ENCODE results near the gene SERINC2.

Gene SERINC2
- total RNA-seq = 0 to 0.61 (median 0.45) reads per million in 4 experiments

DNA sequence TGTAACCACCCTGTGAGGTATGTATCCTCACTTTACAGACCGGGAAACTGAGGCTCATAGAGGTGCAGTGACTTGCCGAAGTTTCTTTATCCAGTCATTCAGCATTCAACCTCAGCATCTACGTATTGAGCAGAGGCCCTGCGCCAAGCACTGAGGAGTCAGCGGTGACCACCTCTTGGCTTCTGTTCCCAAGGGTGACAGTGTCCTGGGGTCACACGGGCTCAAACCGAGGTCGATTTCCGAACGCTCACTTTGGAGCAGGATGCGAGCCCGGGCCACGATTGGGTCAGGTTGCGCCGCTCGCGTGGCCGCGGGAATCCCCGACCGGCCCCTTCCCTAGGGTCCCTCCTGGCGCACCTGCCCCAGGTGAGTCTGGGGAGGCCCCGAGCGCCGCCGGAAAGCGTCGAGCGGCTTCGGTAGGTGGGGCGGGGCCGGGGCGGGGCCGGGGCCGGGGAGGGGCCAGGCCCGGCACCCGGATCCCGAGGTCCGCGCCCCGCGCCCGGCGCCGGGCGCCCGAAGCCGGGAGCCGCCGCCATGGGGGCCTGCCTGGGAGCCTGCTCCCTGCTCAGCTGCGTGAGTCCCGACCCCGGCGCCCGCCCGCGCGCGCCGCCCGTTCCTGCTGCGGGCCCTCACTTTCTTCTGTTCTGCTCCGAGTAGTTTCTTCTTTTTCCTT is at the start of gene SERINC2:
TSS of gene SERINC2 (plus strand) at position 482 of the 673 bp plus-strand sequence. CDS start at position 535, 53 bp downstream.
- DNase-seq = no peak

GRCh38 chr1:31364561-31365250 is 48.3 kb upstream of the SERINC2 start:
- no peak for DNase-seq

GRCh38 chr1:31366796-31367195 is 46.2 kb upstream of the SERINC2 start:
- DNase-seq = no peak

DNA sequence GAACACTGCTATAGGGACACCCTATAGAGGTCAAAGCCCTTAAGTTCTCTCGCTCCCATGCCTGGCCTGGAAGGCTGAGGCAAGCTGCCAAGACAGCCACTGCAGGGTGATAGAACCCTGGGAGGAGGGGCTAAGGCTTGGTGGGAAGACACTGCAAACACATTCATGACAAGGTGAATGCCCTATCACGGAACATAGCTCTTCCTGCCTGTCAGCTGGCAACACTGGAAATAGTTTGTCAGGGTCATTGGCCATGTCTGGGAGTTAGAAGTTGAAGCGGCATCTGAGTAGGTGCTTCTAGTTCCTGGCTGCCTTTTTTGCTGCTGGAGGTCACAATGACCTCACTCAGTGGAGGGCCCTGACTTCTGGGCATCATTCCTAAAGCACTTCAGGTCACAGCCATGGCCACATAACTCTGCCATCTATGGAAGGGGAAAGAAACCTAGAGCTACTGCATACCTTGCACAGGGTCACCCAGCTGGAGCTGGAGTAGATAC is 44.4 kb upstream of the SERINC2 start:
- no peak for DNase-seq

- DNase-seq = no peak
Observed at GRCh38 chr1:31370021-31370420, 43.0 kb upstream of the SERINC2 start.

GRCh38 chr1:31370565-31370964 is 42.4 kb upstream of the SERINC2 start:
- no peak for DNase-seq

DNA sequence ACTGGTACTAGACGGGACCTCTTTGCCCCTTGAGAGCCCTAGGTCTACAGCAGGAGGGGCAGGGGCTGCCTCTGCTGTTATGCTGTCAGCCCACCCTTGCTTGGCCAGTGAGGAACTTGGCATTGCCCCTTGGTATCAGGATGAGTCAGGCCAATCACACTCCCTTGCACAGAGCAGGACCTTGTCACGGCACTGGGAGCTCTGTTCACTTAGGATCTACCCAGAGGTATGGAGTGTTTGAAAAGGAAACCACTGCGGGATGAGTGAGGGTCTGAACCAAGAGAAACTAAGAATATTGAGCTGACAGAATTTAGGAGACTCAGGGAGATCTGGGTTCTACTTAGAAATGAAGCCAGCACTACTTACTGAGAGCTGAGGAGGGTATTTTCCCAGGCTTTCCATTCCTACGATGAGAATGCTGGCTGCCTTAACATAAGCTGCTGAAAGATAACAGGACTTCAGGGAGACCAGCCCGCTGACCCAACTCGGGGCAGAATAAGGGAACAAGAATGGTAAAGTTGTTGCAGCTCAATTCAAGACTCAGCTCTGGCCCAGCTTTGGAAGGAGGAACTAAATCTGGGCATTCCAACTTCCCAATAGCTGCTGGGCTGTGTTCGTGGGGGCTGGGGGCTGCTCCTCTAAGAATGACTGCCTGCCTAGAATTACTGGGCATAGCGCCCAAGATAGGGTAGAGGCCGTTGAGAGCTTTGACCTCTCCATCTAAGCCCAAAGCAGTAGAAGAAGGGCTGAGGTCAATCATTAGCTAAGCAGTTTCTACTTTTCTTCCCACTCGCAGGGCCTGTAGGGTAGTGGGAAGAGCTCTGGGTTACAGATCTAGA is 41.7 kb upstream of the SERINC2 start:
- no peak for DNase-seq

DNA sequence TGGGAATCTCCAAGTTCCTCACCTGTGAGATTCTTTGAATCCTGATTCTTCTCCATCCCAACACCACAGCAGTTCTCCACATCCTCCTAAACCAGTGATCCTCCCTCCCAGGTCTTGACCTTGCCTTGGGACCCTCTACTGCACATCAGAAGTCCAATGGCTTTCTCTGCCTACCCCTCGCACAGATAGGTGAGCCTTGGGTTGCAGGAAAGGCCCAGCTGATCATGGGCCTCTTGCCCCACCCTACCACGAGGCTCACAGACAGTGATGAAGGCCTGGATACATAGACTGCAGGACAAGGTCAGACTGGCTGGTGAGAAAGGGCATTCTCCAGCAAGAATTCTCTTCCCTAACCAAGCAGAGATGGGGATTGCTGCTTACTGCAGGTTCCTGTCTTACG is 41.0 kb upstream of the SERINC2 start:
- DNase-seq = no peak

DNA sequence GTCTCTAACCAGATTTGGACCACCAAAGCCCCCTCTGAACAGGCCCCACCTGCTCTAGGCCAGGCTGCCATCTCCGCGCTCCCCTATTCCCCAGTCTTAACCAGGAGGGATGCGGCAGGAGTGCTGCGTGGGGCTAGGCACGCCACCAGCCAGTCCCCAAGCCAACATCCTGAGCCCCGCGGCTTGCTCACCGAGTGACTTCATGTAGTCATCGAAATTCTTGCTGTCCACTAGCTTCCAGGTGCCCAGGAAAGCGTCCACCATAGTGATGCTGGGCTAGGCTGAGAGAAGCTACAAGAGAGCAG is 40.3 kb upstream of the SERINC2 start:
- DNase-seq = no peak

DNA sequence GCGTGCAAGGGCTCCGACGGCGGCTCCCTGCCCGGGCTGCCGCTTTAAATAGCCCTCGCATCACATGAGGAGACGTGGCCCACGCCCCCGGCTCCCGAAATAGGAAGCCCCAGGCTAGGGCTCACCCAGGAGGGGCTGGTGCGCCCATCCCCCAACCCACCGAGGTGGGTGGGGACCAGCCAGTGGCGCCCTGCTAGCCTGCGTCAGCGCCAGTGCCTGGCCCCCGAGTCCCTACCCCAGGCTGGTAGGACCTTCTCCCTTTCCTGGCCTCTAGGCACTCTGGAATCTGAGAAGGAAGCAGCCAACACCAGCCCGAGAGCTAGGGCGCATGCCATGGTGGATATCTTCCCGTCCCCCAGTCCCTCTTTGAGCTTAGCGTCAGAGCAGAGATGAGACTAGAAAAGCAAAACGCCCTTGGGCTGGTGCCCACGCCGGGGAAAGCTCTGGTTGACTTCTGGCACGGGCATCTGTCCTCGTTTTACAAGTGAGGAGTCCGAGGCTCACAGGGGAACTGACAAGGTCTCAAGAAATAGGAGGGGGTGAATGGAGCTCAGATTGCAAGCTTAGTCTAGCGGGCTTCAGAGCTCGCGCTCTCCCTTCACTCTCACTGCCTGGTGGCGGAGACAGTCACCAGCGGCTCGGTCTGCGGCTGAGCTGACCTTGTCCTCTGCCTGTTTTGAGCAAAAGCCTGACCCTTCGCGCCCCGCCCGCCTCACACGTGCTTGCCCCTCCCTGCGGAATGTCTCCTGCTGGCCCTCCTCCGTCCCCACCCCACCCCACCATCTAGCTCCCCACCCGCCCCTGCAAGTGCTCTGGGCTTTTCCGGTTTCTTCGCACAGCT is 39.7 kb upstream of the SERINC2 start, which contains the start of gene FABP3:
TSS of gene FABP3 (minus strand) at position 21 of the 841 bp plus-strand sequence. CDS start 62 bp downstream, outside the sequence.
- DNase-seq = no peak

DNA sequence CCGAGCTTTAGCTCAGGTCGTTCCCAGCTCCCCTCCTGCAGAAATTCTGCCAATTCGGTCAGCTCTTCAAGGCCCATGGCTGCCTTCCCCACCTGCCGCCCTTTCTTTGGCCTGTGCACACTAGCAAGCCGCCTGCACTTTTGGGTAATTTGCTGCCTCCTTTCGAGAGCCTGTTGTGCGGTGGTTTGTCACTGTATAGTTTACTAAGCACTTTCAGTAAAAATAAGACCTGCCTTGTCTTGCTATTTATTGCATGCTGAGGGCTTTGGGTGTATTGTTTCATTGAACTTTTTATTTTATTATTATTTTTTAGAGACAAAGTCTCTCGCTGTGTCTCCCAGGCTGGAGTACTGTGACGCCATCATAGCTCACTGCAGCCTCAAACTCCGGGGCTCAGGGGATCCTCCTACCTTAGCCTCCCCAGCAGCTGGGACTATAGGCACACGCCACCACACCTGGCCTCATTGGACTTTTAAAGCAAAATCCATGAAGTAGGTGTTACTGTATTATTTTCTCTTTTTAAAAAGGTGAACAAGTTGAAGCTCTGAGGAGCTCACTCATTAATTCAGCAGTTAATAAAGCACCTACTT is 39.0 kb upstream of the SERINC2 start:
- no peak for DNase-seq

- no peak for DNase-seq
Observed at GRCh38 chr1:31374511-31375196, 38.4 kb upstream of the SERINC2 start.

DNA sequence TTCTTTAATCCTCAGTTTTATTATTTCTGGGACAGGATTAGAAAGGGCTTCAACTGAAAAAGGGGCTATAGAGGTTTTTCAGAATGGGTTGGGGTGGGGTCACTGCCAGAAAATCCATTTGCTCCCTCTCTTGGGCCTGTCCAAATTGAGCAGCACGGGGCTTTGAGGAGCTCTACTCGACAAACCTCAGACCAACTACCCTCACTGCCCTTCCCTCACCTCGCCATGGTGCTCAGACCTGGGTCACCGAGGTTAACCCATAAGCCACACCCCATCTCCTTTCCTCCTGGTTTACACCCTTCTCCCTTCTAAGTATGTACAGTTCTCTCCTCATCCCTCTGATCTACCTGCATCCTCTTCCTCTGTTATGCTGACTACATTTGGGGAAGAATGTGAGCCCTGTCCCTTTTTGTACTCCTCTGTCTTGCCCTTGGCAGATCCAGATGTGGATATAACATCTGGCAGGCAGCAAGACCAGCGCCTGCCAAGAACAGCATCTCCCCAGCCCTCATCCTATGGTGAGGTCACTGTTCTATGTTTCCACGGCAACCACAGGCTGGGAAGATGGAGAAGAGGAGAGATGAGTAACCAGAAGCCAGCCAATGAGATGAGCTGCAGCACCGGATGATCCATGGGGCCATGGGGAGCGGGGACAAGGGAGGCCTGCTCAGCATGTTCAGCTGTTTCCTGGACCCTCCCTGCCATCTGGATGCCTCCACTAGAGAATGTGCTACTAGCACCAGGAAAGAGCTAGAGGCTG is 36.5 kb upstream of the SERINC2 start:
- no peak for DNase-seq

- DNase-seq = no peak
Observed at GRCh38 chr1:31377364-31377863, 35.6 kb upstream of the SERINC2 start.

GRCh38 chr1:31378001-31378400 is 35.0 kb upstream of the SERINC2 start:
- no peak for DNase-seq

GRCh38 chr1:31380181-31380580 is 32.8 kb upstream of the SERINC2 start:
- DNase-seq = no peak

DNA sequence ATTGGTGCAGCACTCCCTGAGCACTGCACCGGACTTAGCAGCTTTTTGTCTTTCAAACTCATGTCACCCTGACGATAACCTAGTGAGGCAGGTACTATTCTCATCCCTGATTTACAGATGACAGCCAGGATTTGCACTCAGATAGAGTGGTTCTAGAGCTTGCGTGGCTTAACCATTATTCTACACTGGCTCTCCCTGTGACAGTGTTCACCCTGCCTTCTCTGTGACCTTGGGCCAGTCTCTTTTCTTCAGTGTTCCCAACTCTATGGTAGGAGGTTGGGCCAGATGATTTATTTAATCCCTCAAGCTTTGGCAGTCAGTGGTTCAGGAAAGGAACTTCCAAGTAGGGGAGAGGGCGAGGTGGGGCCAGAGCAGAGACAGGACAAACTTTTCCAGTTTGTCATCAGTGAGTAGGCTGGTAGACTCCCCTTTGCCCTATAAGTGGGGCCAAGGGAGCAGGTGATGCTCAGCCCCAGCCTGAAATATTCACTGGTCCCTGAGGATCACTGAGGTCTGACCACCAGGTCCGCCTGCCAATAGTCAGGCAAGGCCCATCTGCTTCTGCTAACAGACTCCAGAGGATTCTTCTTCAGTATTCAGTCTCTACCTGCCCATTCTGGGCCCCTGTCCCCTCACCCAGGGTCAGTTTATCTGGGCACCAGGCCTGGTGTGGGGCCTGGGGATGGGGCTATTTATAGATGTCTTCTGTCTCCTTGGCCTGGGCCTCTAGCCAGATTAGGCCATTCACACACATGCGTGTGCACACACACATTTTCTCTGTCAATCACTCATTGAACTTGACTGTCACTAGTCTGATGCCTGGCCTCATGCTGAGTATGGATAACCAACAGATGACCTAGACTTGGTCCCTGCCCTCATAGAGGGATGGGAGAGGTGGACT is 31.4 kb upstream of the SERINC2 start:
- no peak for DNase-seq

- no peak for DNase-seq
Observed at GRCh38 chr1:31382379-31382989, 30.5 kb upstream of the SERINC2 start.

DNA sequence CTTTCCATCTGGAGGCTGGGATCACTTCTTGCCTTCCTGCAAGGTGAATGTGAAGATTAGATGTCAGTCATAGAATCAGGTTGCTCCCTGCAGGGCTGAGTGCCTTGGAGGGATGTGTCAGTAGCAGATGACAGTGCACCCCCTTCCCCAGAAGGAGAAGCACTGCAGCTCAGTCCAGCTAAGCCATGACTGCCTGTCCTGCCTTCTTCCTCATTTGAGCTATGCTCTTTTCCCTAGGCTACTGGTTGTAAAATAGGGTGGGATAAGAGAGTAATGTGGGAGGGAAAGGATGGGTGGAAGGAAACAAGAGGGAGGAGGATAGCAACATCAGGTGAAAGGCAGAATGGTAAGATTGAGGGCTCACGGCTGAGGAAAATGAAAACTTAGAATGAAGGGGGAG is 29.0 kb upstream of the SERINC2 start:
- DNase-seq = no peak

Measured in effector CD8-positive, alpha-beta T cell (primary cell).